Neural crest cell (in vitro differentiated cells): Measurements from ENCODE around the gene SAMD8. TPM values are rescaled to one million over a fixed set of nuclear protein-coding genes. Genes with fewer than 3 reads are reported as not detected.

Experiments
- DNase-seq: peaks from one replicate; pipeline ENCODE4 v3.0.0; 2021; ENCODE audit warnings: low read depth, mixed read lengths, low spot score
- H3K27ac Mint-ChIP-seq: one replicate; pipeline ENCODE4 v1.8.0; 2021; ENCODE audit warnings: mild to moderate bottlenecking, mixed read lengths; ENCODE audit not compliant: unreplicated experiment
- H3K27me3 Mint-ChIP-seq: 2 replicates; pipeline ENCODE4 v1.8.0; 2021; ENCODE audit warnings: low read depth, mild to moderate bottlenecking, mixed read lengths
- H3K36me3 Mint-ChIP-seq: 2 replicates; pipeline ENCODE4 v1.8.0; 2021; ENCODE audit warnings: low read depth, mild to moderate bottlenecking, mixed read lengths
- H3K4me1 Mint-ChIP-seq: 2 replicates; pipeline ENCODE4 v1.8.0; 2021; ENCODE audit warnings: mixed read lengths
- H3K4me3 Mint-ChIP-seq: one replicate; pipeline ENCODE4 v1.8.0; 2021; ENCODE audit warnings: mild to moderate bottlenecking, mixed read lengths
- H3K9me3 Mint-ChIP-seq: 2 replicates; pipeline ENCODE4 v1.8.0; 2021; ENCODE audit warnings: mixed read lengths
- total RNA-seq: library from RNA; stranded (reverse); gene quantifications from 2 replicates; pipeline ENCODE4 v1.2.1, GENCODE V29; 2021
- TF ChIP-seq, protein P1 (sequence below): fragments of 200-600 bp; sonication (generic); conservative IDR thresholded peaks from 2 replicates; pipeline ENCODE4 v1.5.0; 2021; ENCODE audit warnings: antibody characterized with exemption, mild to moderate bottlenecking

The SAMD8 gene
- total RNA-seq, 1 donor from 2014 or later, result 18.7 TPM

DNA sequence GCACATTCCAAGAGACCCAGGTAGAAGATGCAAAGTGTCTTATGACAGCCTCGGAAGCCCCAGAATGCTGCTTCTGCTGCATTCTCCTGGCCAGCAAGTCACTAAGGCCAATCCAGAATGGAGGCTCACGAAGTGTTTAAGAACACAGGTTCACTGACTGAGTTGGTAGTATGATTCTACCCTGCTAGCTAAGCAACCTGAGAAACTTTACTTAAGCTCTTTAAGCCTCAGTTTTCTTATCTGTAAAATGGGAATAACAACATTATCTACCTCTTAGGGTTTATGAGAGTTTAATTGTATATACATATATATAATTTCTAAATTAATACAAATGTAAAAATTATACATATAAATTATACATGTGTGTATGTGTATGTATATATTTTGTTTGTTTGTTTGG, 22.8 kb upstream of the SAMD8 start:
- DNase-seq, result no peak
- H3K4me3 Mint-ChIP-seq, result no peak overlapping the region
- H3K9me3 Mint-ChIP-seq, result no peaks in the 10 kb centered on the region
- H3K36me3 Mint-ChIP-seq, result no peaks in the 10 kb centered on the region
- peaks cover 6% of the 10 kb centered on the region for H3K4me1 Mint-ChIP-seq
- TF ChIP-seq, protein P1, sequence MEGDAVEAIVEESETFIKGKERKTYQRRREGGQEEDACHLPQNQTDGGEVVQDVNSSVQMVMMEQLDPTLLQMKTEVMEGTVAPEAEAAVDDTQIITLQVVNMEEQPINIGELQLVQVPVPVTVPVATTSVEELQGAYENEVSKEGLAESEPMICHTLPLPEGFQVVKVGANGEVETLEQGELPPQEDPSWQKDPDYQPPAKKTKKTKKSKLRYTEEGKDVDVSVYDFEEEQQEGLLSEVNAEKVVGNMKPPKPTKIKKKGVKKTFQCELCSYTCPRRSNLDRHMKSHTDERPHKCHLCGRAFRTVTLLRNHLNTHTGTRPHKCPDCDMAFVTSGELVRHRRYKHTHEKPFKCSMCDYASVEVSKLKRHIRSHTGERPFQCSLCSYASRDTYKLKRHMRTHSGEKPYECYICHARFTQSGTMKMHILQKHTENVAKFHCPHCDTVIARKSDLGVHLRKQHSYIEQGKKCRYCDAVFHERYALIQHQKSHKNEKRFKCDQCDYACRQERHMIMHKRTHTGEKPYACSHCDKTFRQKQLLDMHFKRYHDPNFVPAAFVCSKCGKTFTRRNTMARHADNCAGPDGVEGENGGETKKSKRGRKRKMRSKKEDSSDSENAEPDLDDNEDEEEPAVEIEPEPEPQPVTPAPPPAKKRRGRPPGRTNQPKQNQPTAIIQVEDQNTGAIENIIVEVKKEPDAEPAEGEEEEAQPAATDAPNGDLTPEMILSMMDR, result no peak
- H3K27me3 Mint-ChIP-seq, result no peaks in the 10 kb centered on the region
- H3K27ac Mint-ChIP-seq, result no peak overlapping the region

DNA sequence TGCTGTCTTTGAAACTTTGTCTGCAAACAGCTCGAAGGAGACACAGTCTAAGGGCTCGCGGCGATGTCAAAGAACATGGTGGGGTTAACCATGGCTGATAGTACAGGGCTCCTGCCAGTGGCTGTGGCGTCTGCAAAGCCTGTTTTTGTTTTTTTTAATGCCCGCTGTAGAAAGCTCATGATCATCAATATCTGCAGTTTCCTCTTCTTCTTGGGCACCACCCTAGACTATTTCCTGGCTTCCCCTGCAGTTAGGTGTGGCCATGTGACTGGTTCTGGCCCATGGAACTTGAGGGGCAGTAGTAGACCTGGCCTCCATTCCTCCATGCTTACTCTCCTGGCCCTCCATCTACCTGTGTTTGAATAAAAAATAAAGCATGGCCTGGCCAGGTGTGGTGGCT, 21.8 kb upstream of the SAMD8 start:
- no peaks in the 10 kb centered on the region for H3K27me3 Mint-ChIP-seq
- H3K4me1 Mint-ChIP-seq, result no peaks in the 10 kb centered on the region
- no peak overlapping the region for H3K27ac Mint-ChIP-seq
- TF ChIP-seq, protein P1, result no peak
- no peak for DNase-seq
- no peak overlapping the region for H3K4me3 Mint-ChIP-seq
- no peaks in the 10 kb centered on the region for H3K36me3 Mint-ChIP-seq
- no peaks in the 10 kb centered on the region for H3K9me3 Mint-ChIP-seq

DNA sequence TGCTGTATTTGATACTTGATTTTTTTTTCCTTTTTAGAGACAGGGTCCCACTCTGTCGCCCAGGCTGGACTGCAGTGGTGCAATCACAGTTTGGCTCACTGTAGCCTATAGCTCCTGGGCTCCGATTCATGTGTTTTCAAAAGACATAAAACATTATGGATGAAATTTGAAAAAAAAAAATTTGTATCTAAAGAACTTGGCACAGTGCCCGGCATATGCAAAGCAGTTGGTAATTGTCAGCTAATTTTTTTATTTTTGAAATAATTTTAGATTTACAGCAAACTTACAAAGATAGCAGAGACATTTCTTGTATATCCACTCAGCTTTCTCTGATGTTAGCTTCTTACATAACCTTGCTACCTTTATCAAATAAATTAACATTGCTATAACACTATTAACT, 20.3 kb upstream of the SAMD8 start:
- Mint-ChIP-seq H3K27ac (no peak overlapping the region), H3K27me3 (no peaks in the 10 kb centered on the region)

DNA sequence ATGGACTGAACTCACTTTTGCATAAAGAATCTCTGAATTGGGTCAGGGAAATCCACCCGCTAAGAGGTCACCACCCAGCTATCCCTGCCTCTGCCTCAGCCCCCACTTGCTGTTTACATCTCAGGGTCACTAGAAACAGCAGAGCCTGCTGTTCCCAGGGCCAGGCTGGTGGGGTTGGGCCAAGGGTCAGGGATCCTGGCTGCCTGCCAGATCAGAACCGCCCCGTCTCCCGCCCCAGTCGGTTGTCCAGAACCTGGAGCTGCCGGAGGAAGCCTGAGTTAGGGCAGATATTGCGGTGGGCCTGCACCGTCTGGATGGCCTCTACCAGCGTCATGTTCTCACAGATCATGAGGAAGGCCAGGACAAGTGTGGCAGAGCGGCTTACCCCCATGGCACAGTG, 17.0 kb upstream of the SAMD8 start:
- TF ChIP-seq, protein P1, result no peak
- Mint-ChIP-seq H3K36me3 (no peaks in the 10 kb centered on the region), H3K27ac (no peak overlapping the region), H3K9me3 (no peaks in the 10 kb centered on the region), H3K27me3 (no peaks in the 10 kb centered on the region), H3K4me1 (no peaks in the 10 kb centered on the region), H3K4me3 (no peak overlapping the region)
- no peak for DNase-seq

More for the DNA sequence above, 20.3 kb upstream of the SAMD8 start:
- Mint-ChIP-seq H3K36me3 (no peaks in the 10 kb centered on the region), H3K9me3 (no peaks in the 10 kb centered on the region), H3K4me3 (no peak overlapping the region), H3K4me1 (no peaks in the 10 kb centered on the region)
- TF ChIP-seq, protein P1, result no peak
- no peak for DNase-seq

DNA sequence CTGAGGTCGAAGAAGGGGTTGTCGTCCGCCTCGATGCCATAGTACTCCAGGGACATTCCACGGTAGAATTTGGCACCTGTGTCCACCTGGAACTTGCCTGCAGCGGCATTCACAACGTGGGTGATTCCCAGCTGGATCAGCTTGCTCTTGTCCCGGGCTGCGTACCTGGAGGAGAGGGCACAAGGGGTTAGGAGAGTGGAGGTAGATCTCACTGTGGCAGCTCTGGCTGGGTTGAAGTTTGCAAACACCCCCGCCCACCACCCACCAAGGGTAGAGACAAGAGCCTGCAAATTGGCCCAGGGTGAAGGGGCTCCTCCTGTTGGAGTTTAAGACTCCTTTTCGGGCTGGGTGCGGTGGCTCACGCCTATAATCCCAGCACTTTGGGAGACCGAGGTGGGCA, 15.8 kb upstream of the SAMD8 start:
- no peaks in the 10 kb centered on the region for H3K36me3 Mint-ChIP-seq
- DNase-seq, result no peak
- H3K9me3 Mint-ChIP-seq, result no peaks in the 10 kb centered on the region
- H3K27ac Mint-ChIP-seq, result no peak overlapping the region
- H3K27me3 Mint-ChIP-seq, result no peaks in the 10 kb centered on the region
- no peaks in the 10 kb centered on the region for H3K4me1 Mint-ChIP-seq
- H3K4me3 Mint-ChIP-seq, result no peak overlapping the region
- TF ChIP-seq, protein P1, result no peak

DNA sequence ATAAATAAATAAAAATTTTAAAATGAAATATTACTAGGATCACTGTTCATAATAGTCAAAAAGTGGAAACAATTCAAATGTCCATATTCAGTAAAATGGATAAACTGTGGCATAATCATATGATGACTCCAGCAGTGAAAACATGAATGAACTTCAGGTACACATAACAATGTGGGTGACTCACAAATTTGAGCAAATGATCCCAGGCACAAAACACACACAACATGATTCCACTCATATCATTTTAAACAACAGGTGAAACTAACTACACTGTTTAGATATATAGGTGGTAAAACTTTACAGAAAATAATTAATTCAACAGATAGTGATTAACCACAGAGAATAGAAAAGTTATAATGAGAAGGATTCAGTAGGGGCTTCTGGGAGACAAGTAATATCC, 14.7 kb upstream of the SAMD8 start:
- Mint-ChIP-seq H3K27me3 (no peaks in the 10 kb centered on the region), H3K36me3 (no peaks in the 10 kb centered on the region), H3K4me1 (no peaks in the 10 kb centered on the region), H3K4me3 (no peak overlapping the region), H3K27ac (no peak overlapping the region), H3K9me3 (no peaks in the 10 kb centered on the region)
- TF ChIP-seq, protein P1, result no peak
- no peak for DNase-seq
